ENCODE data around the gene WNT4.

DNA sequence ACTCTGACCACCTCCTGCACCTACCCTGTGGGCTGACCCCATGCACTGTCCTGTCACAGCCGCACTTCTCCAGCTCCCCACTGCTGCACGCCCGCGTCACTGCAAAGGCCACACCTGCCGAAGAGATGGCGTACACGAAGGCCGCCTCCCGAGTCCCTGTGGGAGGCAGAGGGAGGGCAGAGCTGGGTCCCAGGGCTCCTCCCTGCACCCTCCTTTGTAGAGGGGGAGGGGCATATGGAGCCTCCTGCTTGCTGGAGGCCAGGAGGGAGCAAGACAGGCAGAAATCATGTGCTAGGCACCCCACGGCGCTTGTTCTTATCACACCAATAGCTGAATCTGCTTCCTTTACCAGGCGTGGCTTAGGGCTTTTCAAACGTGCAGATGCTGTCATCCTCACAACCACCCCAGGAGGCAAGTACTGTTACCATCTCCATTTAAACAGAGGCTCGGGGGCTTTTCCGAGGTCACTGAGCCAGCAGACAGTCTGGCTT lies 21.4 kb downstream of the WNT4 start:
- TF ChIP-seq, protein P1, sequence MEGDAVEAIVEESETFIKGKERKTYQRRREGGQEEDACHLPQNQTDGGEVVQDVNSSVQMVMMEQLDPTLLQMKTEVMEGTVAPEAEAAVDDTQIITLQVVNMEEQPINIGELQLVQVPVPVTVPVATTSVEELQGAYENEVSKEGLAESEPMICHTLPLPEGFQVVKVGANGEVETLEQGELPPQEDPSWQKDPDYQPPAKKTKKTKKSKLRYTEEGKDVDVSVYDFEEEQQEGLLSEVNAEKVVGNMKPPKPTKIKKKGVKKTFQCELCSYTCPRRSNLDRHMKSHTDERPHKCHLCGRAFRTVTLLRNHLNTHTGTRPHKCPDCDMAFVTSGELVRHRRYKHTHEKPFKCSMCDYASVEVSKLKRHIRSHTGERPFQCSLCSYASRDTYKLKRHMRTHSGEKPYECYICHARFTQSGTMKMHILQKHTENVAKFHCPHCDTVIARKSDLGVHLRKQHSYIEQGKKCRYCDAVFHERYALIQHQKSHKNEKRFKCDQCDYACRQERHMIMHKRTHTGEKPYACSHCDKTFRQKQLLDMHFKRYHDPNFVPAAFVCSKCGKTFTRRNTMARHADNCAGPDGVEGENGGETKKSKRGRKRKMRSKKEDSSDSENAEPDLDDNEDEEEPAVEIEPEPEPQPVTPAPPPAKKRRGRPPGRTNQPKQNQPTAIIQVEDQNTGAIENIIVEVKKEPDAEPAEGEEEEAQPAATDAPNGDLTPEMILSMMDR (IDR thresholded peaks at IDR 0.05) = no peak
- TF ChIP-seq POLR2A (IDR thresholded peaks at IDR 0.05) = no peak

Measured in body of pancreas (tissue), 4 donors.